IMR-90 (cell line): ENCODE results near the gene RUNDC3A. TPM values are rescaled to one million over a fixed set of nuclear protein-coding genes. Genes with fewer than 3 reads are reported as not detected.

Source experiments
- ATAC-seq: fragments of 200-7000 bp; cut with Tn5 transposase; 2 replicates; pipeline ENCODE4 v1.9.1; 2020; ENCODE audit warnings: low read depth, mild to moderate bottlenecking, moderate library complexity
- BruUV-seq: library from RNA; stranded (reverse); fragments of 400-500 nt; replicated peaks from 2 replicates; lab custom pipeline; 2021; lab: Mats Ljungman, UMichigan
- CTCF ChIA-PET: fragments of 300-600 bp; formaldehyde crosslinking; extraction: SDS; loops from one replicate; lab custom pipeline; 2021; ENCODE audit warnings: antibody characterized with exemption; lab: Yijun Ruan, JAX
- POLR2A ChIA-PET: fragments of 300-600 bp; sonication (Branson Sonifier 250); formaldehyde crosslinking; loops from one replicate; lab custom pipeline; 2022; ENCODE audit warnings: antibody characterized with exemption; ENCODE audit not compliant: unreplicated experiment; lab: Charles Lee
- DNase-seq: peaks from one replicate; pipeline ENCODE4 v3.0.0; 2013
- H2AFZ ChIP-seq: replicated peaks from 2 replicates; pipeline ENCODE3; 2013; ENCODE audit warnings: low read length, mild to moderate bottlenecking; ENCODE audit not compliant: poor library complexity
- H2AK5ac ChIP-seq: 2 replicates; pipeline ENCODE4 v1.6.1; 2013; ENCODE audit warnings: low read depth, low read length, inconsistent platforms
- H2AK9ac ChIP-seq: replicated peaks from 2 replicates; pipeline ENCODE3; 2013; ENCODE audit warnings: mild to moderate bottlenecking, low read depth, low read length, moderate library complexity; ENCODE audit not compliant: poor library complexity
- H2BK120ac ChIP-seq: 2 replicates; pipeline ENCODE4 v1.6.1; 2013; ENCODE audit warnings: low read depth, low read length, inconsistent platforms
- H2BK15ac ChIP-seq: 3 replicates; pipeline ENCODE4 v1.6.1; 2013; ENCODE audit warnings: low read depth, low read length, inconsistent platforms
- H2BK20ac ChIP-seq: 2 replicates; pipeline ENCODE4 v1.6.1; 2013; ENCODE audit warnings: low read depth, mild to moderate bottlenecking, inconsistent platforms, low read length, moderate library complexity
- H2BK5ac ChIP-seq: 2 replicates; pipeline ENCODE4 v1.6.1; 2013; ENCODE audit warnings: mild to moderate bottlenecking, low read depth, low read length, inconsistent platforms; ENCODE audit not compliant: poor library complexity, severe bottlenecking
- H3K14ac ChIP-seq: replicated peaks from 2 replicates; pipeline ENCODE4 v1.6.1; 2013; ENCODE audit warnings: low read depth, low read length, inconsistent platforms
- H3K18ac ChIP-seq: 2 replicates; pipeline ENCODE4 v1.6.1; 2013; ENCODE audit warnings: low read depth, low read length, control low read depth
- H3K23ac ChIP-seq: 2 replicates; pipeline ENCODE4 v1.6.1; 2013; ENCODE audit warnings: low read depth, low read length, inconsistent platforms
- H3K27ac ChIP-seq: 2 replicates; pipeline ENCODE4 v1.5.1; 2013; ENCODE audit warnings: mild to moderate bottlenecking, control low read depth, low read length; ENCODE audit not compliant: insufficient read depth
- H3K27me3 ChIP-seq: 2 replicates; pipeline ENCODE4 v1.6.1; 2013; ENCODE audit warnings: low read length; ENCODE audit not compliant: control insufficient read depth, insufficient read depth
- H3K36me3 ChIP-seq: 2 replicates; pipeline ENCODE4 v1.6.1; 2013; ENCODE audit warnings: low read length, mixed read lengths; ENCODE audit not compliant: control insufficient read depth, insufficient read depth
- H3K4ac ChIP-seq: 2 replicates; pipeline ENCODE4 v1.6.1; 2013; ENCODE audit warnings: low read depth, low read length, inconsistent platforms
- H3K4me1 ChIP-seq: 2 replicates; pipeline ENCODE4 v1.6.1; 2013; ENCODE audit warnings: low read length, mixed read lengths; ENCODE audit not compliant: control insufficient read depth, insufficient read depth
- H3K4me2 ChIP-seq: 2 replicates; pipeline ENCODE4 v1.6.1; 2013; ENCODE audit warnings: low read depth, mild to moderate bottlenecking, control low read depth, low read length, moderate library complexity
- H3K4me3 ChIP-seq: 2 replicates; pipeline ENCODE4 v1.5.1; 2013; ENCODE audit warnings: low read depth, mild to moderate bottlenecking, control low read depth, low read length, moderate library complexity; ENCODE audit not compliant: insufficient read depth
- H3K56ac ChIP-seq: 2 replicates; pipeline ENCODE4 v1.6.1; 2013; ENCODE audit warnings: low read length, inconsistent platforms; ENCODE audit not compliant: insufficient read depth; ENCODE audit errors: extremely low read depth
- H3K79me1 ChIP-seq, 2 experiments: 2 replicates each; pipeline ENCODE4 v1.6.1; 2013; ENCODE audit warnings: low read length in 2 of 2, inconsistent platforms in 1 of 2, low read depth in 1 of 2
- H3K9ac ChIP-seq: 2 replicates; pipeline ENCODE4 v1.6.1; 2013; ENCODE audit warnings: low read depth, low read length, control low read depth
- H3K9me1 ChIP-seq: 2 replicates; pipeline ENCODE4 v1.6.1; 2013; ENCODE audit warnings: low read length, inconsistent platforms; ENCODE audit not compliant: insufficient read depth
- H3K9me3 ChIP-seq: 2 replicates; pipeline ENCODE4 v1.6.1; 2013; ENCODE audit warnings: low read length; ENCODE audit not compliant: control insufficient read depth, insufficient read depth
- H4K20me1 ChIP-seq: 2 replicates; pipeline ENCODE4 v1.6.1; 2013; ENCODE audit warnings: low read length, inconsistent platforms; ENCODE audit not compliant: insufficient read depth
- H4K5ac ChIP-seq: 2 replicates; pipeline ENCODE4 v1.6.1; 2013; ENCODE audit warnings: mild to moderate bottlenecking, low read depth, low read length, control low read depth
- H4K8ac ChIP-seq, 2 experiments: 2 replicates each; pipeline ENCODE4 v1.6.1; 2013; ENCODE audit warnings: low read depth in 2 of 2, low read length in 2 of 2, control low read depth in 1 of 2, inconsistent platforms in 1 of 2
- H4K91ac ChIP-seq: 2 replicates; pipeline ENCODE4 v1.6.1; 2013; ENCODE audit warnings: low read depth, low read length, inconsistent platforms; ENCODE audit not compliant: insufficient read depth
- MAFK ChIP-seq: IDR thresholded peaks from 2 replicates; pipeline ENCODE4 v1.6.1; 2012; ENCODE audit warnings: low read depth, low read length, improper control_type of control experiment
- NFE2L2 ChIP-seq: fragments of 150-350 bp; IDR thresholded peaks from 2 replicates; pipeline ENCODE4 v1.6.1; 2016; ENCODE audit warnings: low read depth, mild to moderate bottlenecking, low read length
- RCOR1 ChIP-seq: IDR thresholded peaks from 2 replicates; pipeline ENCODE4 v1.6.1; 2012; ENCODE audit warnings: mild to moderate bottlenecking, low read length, improper control_type of control experiment; ENCODE audit not compliant: insufficient replicate concordance
- RFX5 ChIP-seq: IDR thresholded peaks from 2 replicates; pipeline ENCODE4 v1.8.0; 2012; ENCODE audit warnings: low read depth, mild to moderate bottlenecking, low read length, moderate library complexity
- SMC3 ChIP-seq: fragments of 150-350 bp; IDR thresholded peaks from 2 replicates; pipeline ENCODE4 v1.6.1; 2016; ENCODE audit warnings: low read depth, mild to moderate bottlenecking, antibody characterized with exemption, low read length, moderate library complexity
- WGBS, 2 experiments: methylation state at CpG; one replicate each; pipeline versions ENCODE4 v1.1.5 to v1.1.7; 2013; ENCODE audit warnings: missing lambda C conversion rate in 2 of 2; ENCODE audit not compliant: insufficient read length in 1 of 2; ENCODE audit errors: extremely low coverage in 2 of 2; 5-methylcytosine and 5-hydroxymethylcytosine counted together
- dilution Hi-C: fragments of 300-500 bp; cut with HindIII; formaldehyde crosslinking; loops from one replicate; pipeline ENCODE4 v1.14.3; 2018; ENCODE audit warnings: low sequenced_read_pairs; ENCODE audit not compliant: unreplicated experiment
- in situ Hi-C: fragments of 300-500 bp; cut with MboI; formaldehyde crosslinking; loops from 3 replicates; pipeline ENCODE4 v1.14.3; 2019; ENCODE audit warnings: low sequenced_read_pairs, inconsistent platforms, mixed read lengths
- intact Hi-C: fragments of 100-400 bp; cut with micrococcal nuclease; formaldehyde crosslinking; loops from 2 replicates; pipeline ENCODE4 v1.10.0; 2022
- polyA plus RNA-seq, 3 experiments: library from polyadenylated mRNA; depleted of rRNA; stranded (reverse); fragments of >200 nt; gene quantifications; 2 replicates each; pipeline ENCODE4 v1.2.3, GENCODE V29; 2012; ENCODE audit warnings: low replicate concordance in 1 of 3
- total RNA-seq: library from RNA; depleted of rRNA; stranded (reverse); fragments of >200 nt; gene quantifications from 2 replicates; pipeline ENCODE4 v1.2.3, GENCODE V29; 2012
- TF ChIP-seq, protein P1 (sequence below): fragments of 150-350 bp; IDR thresholded peaks from 2 replicates; pipeline ENCODE4 v1.6.1; 2017; ENCODE audit warnings: mild to moderate bottlenecking, antibody characterized with exemption, low read length, low read depth
- TF ChIP-seq, protein P2 (sequence below): conservative IDR thresholded peaks from 2 replicates; pipeline ENCODE4 v1.5.1; 2012; ENCODE audit warnings: mild to moderate bottlenecking, low read depth, low read length, improper control_type of control experiment
- TF ChIP-seq, protein P3 (sequence below): fragments of 150-350 bp; IDR thresholded peaks from 2 replicates; pipeline ENCODE4 v1.6.1; 2016; ENCODE audit warnings: low read depth, mild to moderate bottlenecking, low read length, moderate library complexity, borderline replicate concordance

The RUNDC3A gene
- total and polyA plus RNA-seq, 2 of the 4 experiments (the other 2 are of a cell fraction): under 0.01 to 0.34 TPM

DNA sequence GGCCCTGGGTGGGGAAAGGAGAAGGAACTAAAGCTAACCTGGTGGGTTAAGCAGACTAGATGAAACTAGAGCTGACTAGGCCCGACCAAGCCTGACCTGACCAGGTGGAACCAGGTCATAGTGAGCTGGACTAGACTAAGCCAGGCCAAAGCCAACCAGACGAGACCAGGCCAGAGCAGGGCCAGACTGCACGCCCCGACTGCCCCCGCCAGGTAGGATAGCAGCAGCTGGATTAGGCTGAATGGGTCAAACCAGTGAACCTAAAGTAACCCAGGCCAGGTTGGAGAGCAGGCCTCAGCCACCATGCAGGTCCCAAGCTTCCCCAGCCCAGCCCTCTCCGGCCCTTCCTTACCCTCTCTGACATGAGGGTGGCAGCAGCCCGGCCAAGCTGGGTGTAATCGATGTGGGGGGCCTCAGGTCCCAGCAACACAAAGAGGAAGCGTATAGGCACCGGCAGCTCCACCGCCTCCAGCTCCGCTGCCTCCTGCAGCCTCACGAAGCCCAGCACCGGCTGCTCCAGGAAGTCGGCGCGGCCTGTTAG is 49.5 kb upstream of the RUNDC3A start:
- TF ChIP-seq SMC3 (no peak), RCOR1 (no peak), RFX5 (no peak), NFE2L2 (no peak), MAFK (no peak)
- TF ChIP-seq, protein P1, sequence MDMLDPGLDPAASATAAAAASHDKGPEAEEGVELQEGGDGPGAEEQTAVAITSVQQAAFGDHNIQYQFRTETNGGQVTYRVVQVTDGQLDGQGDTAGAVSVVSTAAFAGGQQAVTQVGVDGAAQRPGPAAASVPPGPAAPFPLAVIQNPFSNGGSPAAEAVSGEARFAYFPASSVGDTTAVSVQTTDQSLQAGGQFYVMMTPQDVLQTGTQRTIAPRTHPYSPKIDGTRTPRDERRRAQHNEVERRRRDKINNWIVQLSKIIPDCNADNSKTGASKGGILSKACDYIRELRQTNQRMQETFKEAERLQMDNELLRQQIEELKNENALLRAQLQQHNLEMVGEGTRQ: no peak
- TF ChIP-seq, protein P2, sequence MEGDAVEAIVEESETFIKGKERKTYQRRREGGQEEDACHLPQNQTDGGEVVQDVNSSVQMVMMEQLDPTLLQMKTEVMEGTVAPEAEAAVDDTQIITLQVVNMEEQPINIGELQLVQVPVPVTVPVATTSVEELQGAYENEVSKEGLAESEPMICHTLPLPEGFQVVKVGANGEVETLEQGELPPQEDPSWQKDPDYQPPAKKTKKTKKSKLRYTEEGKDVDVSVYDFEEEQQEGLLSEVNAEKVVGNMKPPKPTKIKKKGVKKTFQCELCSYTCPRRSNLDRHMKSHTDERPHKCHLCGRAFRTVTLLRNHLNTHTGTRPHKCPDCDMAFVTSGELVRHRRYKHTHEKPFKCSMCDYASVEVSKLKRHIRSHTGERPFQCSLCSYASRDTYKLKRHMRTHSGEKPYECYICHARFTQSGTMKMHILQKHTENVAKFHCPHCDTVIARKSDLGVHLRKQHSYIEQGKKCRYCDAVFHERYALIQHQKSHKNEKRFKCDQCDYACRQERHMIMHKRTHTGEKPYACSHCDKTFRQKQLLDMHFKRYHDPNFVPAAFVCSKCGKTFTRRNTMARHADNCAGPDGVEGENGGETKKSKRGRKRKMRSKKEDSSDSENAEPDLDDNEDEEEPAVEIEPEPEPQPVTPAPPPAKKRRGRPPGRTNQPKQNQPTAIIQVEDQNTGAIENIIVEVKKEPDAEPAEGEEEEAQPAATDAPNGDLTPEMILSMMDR: no peak
- TF ChIP-seq, protein P3, sequence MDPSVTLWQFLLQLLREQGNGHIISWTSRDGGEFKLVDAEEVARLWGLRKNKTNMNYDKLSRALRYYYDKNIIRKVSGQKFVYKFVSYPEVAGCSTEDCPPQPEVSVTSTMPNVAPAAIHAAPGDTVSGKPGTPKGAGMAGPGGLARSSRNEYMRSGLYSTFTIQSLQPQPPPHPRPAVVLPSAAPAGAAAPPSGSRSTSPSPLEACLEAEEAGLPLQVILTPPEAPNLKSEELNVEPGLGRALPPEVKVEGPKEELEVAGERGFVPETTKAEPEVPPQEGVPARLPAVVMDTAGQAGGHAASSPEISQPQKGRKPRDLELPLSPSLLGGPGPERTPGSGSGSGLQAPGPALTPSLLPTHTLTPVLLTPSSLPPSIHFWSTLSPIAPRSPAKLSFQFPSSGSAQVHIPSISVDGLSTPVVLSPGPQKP: no peak
- Histone ChIP-seq H2AFZ (no peak overlapping the region), H3K4me3 (no peak overlapping the region), H2AK9ac (no peak overlapping the region), H3K9ac (no peak overlapping the region), H2AK5ac (no peak overlapping the region), H3K4ac (no peak overlapping the region), H3K14ac (no peak overlapping the region), H2BK20ac (no peak overlapping the region), H3K36me3 (no peaks in the 10 kb centered on the region), H4K20me1 (no peaks in the 10 kb centered on the region), H4K8ac (no peak overlapping the region), H3K23ac (no peak overlapping the region), H3K27ac (no peak overlapping the region), H3K27me3 (peaks cover 64% of the 10 kb centered on the region), H4K5ac (no peak overlapping the region), H2BK120ac (no peak overlapping the region), H3K79me1 (no peaks in the 10 kb centered on the region), H3K9me3 (no peaks in the 10 kb centered on the region), H4K91ac (no peak overlapping the region), H2BK5ac (no peak overlapping the region), H3K9me1 (no peaks in the 10 kb centered on the region), H3K4me2 (no peak overlapping the region), H2BK15ac (no peak overlapping the region), H3K56ac (no peak overlapping the region), H3K18ac (no peak overlapping the region), H3K4me1 (no peaks in the 10 kb centered on the region)
- WGBS, 2 experiments: 75% methylated on average over 9 of the region's 17 CpGs; no CpG with 5 or more reads in 1 of the 2 experiments
- in situ Hi-C loops: no loop called here
- POLR2A ChIA-PET: interaction anchor here (0.5 kb wide), 1 partner anchor 12 kb away, joined by 10 read pairs; no protein-coding TSS in a partner anchor
- intact Hi-C loops: no loop called here
- dilution Hi-C loops: no loop called here
- CTCF ChIA-PET: no interaction called here
- DNase-seq (no peak), ATAC-seq (no peak)
- no TSS peak for BruUV-seq
